CD4-positive, alpha-beta T cell treated with Interleukin-6 for 4 hours (primary cell): ENCODE data around the gene EDN2.

ENCODE experiments used
- DNase-seq: peaks from one replicate; pipeline ENCODE4 v3.0.0-alpha.2; 2020; ENCODE audit warnings: mixed read lengths

EDN2 gene

GRCh38 chr1:41461790-41462679 is 22.4 kb downstream of the EDN2 start:
- no peak for DNase-seq

- no peak for DNase-seq
Measured at GRCh38 chr1:41456847-41457540, 27.5 kb downstream of the EDN2 start.

GRCh38 chr1:41455479-41456332 is 28.8 kb downstream of the EDN2 start:
- DNase-seq, result no peak

GRCh38 chr1:41454406-41454805 is 30.1 kb downstream of the EDN2 start:
- DNase-seq, result no peak

GRCh38 chr1:41452704-41453290 is 31.7 kb downstream of the EDN2 start:
- DNase-seq, result no peak

- no peak for DNase-seq
Measured at GRCh38 chr1:41450747-41451285, 33.7 kb downstream of the EDN2 start.

- no peak for DNase-seq
Measured at GRCh38 chr1:41449326-41449921, 35.1 kb downstream of the EDN2 start.

- no peak for DNase-seq
Measured at GRCh38 chr1:41448821-41449220, 35.7 kb downstream of the EDN2 start.

- DNase-seq, result no peak
Measured at GRCh38 chr1:41447995-41448770, 36.3 kb downstream of the EDN2 start.

GRCh38 chr1:41446851-41447610 is 37.5 kb downstream of the EDN2 start:
- no peak for DNase-seq

GRCh38 chr1:41444785-41445184 is 39.7 kb downstream of the EDN2 start:
- DNase-seq, result no peak

- no peak for DNase-seq
Measured at GRCh38 chr1:41444246-41444645, 40.2 kb downstream of the EDN2 start.

- DNase-seq, result no peak
Measured at GRCh38 chr1:41442697-41443251, 41.7 kb downstream of the EDN2 start.

- DNase-seq, result no peak
Measured at GRCh38 chr1:41440321-41441085, 44.0 kb downstream of the EDN2 start.

GRCh38 chr1:41439234-41439633 is 45.2 kb downstream of the EDN2 start:
- no peak for DNase-seq

- DNase-seq, result no peak
Measured at GRCh38 chr1:41438711-41439110, 45.8 kb downstream of the EDN2 start.

GRCh38 chr1:41437011-41437355 is 47.5 kb downstream of the EDN2 start:
- DNase-seq, result no peak

- DNase-seq, result no peak
Measured at GRCh38 chr1:41436281-41437010, 48.0 kb downstream of the EDN2 start.
